Stimulated activated CD4-positive, alpha-beta T cell treated with anti-CD3 and anti-CD28 coated beads, Interleukin-15, amount 100 ng/mL, for 48 hours (primary cell): ENCODE data around the gene QSOX1.
A peak's percentile ranks its signal among the peaks of the same experiment; 100 is the strongest.

Source experiments
- DNase-seq, 2 donors: peaks; one replicate each; pipeline ENCODE4 v3.0.0-alpha.2; 2020; ENCODE audit warnings: low read depth in 2 of 2

The QSOX1 gene

DNA sequence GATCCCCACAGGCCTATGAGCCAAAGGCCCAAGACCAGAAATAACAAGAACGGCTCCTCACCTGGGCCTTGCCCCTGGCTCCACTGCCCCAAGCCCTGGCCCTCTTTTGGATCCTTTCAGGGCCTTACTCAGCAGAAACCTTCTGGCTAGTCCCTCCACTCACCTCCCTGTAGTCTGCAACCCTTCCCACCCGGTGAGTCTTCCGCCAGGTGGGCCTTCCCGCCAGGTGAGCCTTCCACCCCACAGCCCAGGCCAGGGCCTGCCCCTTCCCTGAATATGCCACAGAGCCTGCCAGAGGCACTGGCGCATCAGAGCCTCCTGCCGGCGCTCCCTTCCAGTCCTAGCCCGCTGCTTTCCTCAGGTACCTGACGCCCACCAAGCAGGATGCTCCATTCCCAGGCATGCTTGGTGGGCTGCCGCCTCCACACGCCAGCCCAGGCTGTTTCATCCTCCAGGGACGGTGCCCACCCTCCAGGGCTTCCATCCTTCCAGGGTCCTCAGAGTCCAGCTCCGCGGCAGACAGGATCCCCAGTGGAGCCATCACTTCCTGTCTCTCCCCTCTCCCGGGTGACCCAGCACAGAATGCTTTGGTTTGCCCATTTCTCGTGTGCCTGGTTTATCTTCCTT is 96.3 kb downstream of the QSOX1 start:
- DNase-seq: no peak

DNA sequence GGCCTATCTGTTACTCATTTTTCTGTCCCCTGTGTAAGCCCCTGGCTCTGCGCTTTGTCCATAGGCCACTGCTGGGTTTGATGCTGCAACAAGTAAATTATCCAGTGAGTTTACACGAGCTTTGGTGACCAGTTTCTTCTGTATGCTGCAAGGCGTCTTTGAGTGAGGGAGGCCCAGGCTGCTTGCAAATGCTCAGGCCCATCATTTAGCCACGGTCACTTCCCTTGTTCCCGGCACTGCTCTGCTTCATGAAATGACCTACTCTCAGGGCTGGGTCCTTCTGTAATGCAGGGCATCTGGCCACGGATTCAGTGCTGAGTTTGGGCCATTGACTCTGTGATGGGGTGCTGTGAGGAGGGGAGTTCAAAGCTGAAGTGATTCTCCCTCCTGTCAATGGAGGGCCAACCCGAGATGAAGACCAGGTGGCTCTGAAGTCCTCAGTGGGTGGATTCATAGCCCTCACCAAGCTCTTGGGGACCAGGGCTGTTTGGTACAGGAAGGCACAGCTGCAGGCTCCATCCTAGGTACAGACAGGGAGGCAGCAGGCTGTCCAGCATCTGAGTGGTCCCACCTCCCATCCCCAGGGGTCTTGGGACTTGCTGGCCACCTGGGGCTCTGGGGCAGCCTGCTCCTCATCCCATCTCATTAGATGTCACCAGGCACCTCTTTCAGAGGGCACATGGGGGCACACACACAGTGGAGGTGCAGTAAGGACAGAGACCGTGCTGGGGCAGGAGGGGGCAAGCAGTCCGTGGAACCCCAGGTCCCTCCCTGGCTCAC is 97.0 kb downstream of the QSOX1 start:
- DNase-seq: no peak

DNA sequence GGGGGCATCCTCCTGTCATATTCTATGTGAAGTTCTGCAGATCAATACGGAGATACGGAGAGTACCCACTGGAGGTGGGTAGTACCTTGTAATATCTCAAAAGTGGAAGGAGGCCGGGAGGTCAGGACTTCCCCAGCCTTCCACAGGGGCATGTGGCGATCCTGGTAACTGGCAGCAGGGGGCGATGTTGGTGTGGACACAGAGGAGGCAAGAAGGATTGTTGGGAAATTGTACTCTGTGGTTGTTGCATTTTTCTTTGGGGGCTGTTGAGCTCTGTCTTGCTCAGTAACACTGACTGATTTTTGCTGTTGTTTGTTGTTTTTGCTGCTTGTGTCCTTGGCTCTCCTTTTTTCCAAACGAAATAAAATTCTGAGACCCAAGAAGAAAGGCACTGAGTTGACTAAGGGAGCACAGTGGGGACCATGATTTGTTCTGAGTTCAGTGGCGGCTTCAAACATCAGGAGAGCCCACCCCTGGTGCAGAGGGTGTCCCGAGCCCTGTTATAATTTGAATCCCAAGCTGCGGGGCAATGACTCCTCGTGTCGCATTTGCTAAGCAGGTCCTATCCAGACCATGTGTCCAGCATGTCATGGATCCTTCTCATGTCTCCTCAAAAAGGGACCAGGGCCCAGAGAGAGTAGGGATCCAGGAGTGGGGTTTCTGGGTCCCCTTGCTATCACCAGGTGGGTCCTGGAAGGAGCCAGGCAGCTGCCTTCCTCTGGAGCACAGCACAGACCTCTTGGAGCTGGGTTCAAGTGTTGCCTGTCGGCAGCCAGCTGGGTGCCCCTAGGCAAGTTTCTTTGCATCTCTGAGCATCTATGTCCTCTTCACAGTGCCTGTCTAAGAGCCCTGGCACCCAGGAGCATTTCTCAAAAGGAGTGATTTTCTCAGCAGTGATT is 98.2 kb downstream of the QSOX1 start:
- DNase-seq: peak; percentile 50 to 71
